MM.1S (cell line): ENCODE results near the gene ADD3.

Source experiments
- CTCF ChIP-seq: fragments of 300-600 bp; sonication (generic); IDR thresholded peaks from 2 replicates; pipeline ENCODE4 v1.5.1; 2016; ENCODE audit warnings: antibody characterized with exemption, low read length, mixed read lengths
- EZH2 ChIP-seq: fragments of 300-600 bp; sonication (generic); optimal IDR thresholded peaks from 2 replicates; pipeline ENCODE3; 2017; ENCODE audit warnings: low read depth, mild to moderate bottlenecking, antibody characterized with exemption, low read length, mixed read lengths

DNA sequence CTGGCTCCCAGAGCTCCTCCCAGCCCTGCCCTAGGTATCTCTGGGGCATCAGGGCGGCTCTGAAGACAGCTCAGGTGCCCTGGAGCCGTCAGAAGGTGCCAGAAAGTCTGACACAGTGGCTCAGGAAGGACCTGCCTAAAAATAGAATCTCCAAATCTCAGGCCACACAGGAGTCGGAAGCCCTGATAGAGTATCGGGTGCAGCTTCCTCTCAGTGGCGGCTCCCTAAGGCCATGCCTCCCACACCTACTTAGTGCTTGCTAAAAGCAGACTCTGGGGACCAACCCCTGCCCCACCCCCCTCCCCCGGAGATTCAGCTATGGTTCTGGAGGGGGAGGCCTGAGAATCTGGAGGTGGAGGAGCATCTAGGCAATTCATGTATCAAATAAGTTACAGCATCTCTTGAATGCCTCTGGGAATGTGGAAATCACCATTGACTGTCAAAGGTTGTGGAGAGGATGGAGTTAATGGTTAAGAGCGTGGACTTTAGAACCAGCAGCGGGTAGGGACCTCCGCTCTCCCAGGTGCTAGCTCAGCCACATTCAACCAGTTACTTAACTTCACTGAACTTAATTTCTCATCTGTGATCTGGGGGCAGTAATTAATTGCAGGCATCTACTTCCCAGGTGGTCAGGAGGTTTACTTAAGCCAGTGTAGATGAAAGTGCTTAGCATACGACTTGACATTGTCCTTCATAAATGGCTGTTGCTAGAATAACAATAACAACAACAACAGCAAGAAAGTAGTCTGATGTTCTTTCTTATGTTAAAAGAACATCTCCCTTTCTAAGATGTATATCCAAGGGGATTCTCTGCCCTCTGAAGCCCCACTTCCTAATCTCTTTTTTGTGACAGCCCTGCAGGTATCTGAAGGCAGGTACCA lies 161.1 kb downstream of the ADD3 start:
- no peak for TF ChIP-seq CTCF
- TF ChIP-seq EZH2 = no peak
